Measurements from ENCODE around the gene SEC61A2.
"Not testable (repeated sequence)": the region's sequence is repeated elsewhere in the genome, so short reads cannot be mapped to it uniquely, and the experiment has no call there.

SEC61A2 gene

DNA sequence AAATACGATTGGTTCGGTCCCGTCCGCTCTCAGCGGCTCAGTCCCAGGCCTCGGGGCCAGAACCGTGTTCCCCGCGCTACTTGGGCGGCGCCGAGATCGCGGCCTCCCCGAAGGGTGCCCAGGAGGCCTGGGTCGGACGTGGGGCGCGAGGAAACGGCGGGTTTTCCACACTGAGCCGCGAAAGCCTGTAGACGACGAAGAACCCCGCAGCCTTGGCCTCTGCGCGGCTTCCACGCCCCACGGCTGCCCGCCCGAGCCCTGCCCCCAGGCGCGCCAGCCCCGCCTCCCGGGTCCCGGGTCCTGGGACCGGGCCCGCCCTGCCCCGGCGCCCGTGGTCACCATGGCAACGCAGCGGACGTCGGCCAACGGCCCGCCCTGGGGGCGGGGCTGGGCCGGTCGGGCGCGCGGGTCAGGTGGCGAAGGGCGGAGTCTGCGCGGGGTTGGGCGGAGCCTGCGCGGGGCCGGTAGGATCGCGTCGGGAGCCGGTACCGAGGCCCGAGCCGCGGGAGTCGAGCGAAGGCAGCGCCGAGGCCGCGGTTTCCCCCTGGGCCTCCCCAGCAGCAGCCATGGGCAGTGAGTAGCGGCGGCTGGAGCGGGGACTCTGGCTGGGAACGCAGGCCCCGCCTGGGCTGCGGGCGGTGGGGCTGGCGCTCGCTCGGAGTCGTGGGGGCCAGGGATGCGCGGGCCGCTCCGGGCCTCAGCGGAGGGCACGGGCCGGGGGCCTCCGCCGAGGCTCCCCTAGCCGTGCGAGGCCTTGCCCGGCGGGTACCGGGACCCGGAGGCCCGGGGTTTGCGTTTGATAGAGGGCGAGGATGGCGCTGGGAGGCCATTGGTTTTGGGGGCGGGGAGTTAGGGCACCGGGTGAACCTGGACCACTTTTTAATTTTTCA lies at the start of gene SEC61A2:
Gene SEC61A2 (plus strand): TSS at position 456 of the 890 bp plus-strand sequence. CDS start 111 bp downstream, at position 567.
- DNase-seq: peak; percentile 30

- DNase-seq: no peak
Observed at GRCh38 chr10:12081470-12081869, 48.0 kb upstream of the SEC61A2 start.

DNA sequence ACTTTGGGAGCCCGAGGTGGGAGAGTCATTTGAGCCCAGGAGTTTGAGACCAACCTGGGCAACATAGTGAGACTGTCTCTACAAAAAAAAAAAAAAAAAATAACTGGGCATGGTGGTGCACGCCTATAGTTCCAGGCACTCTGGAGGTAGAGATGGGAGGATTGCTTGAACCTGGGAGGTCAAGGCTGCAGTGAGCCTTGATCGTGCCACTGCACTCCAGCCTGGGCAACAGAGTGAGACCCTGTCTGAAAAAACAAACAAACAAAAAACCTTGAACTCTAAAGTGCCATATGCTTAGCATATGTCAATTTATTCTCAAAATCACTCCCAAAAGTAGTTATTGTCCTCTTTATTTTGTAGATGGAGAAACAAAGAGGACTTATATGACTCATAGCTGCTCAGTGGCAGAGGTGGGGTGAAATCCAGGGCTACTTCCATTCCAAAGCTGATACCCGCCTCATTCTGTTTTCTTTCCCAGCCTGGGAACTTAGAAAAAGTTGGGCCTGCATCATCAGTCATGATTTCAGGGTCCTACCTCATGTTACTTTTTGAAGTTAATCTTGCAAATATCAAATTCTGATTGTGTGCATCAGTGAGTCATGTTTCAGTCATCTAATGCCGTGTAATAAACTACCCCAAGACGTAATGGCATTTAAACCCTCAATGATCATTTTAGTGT lies 47.5 kb upstream of the SEC61A2 start:
- no peak for DNase-seq

DNA sequence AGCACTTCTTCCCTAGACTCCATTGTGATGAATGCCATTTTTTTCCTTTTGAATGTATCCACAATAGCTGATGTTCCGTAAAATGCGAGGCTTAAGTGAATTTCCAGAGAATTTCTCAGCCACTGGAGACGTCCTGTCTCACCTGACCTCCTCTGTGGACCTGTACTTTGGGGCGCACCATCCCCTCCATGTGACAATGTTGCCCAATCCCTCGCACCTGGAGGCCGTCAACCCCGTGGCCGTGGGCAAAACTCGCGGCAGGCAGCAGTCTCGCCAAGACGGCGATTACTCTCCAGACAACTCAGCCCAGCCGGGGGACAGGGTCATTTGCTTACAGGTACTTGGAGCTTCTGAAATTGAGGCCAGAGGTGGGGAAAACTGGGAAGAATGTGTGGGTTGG lies 40.6 kb upstream of the SEC61A2 start:
- DNase-seq: no peak

GRCh38 chr10:12091421-12091820 lies 38.1 kb upstream of the SEC61A2 start:
- no peak for DNase-seq

DNA sequence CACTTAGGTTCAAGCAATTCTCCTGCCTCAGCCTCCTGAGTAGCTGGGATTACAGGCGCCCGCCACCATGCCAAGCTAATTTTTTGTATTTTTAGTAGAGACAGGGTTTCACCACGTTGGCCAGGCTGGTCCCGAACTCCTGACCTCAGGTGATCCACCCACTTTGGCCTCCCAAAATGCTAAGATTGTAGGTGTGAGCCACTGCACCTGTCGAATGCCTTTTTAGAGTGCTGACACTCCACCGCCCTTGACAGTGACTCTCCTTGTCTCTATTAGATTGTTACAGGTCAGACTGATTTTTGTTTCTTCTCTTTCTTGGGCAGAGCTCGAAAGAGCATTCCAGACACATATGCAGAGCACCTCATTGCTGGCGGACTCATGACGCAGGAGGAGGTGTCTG lies 32.1 kb upstream of the SEC61A2 start:
- not testable (repeated sequence) for DNase-seq

DNA sequence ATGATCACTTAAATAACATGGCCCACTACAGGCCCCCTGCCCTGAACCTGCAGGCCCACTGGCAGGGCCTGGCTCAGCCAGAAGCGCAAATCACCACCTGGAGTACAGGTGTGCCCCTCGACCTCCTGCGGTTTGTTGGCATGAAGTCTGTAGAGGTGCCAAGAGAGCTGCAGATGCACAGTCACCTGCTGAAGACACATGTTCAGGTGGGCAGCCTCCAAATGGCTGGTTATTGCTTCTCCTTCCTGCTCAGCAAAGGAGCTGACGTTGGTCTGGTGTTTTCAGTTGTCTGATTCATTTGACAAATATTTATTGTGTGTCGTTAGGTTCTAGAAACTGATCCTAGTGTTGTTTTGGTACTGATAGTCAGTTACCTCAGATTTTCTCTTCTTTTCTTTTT lies 31.7 kb upstream of the SEC61A2 start:
- no peak for DNase-seq

DNA sequence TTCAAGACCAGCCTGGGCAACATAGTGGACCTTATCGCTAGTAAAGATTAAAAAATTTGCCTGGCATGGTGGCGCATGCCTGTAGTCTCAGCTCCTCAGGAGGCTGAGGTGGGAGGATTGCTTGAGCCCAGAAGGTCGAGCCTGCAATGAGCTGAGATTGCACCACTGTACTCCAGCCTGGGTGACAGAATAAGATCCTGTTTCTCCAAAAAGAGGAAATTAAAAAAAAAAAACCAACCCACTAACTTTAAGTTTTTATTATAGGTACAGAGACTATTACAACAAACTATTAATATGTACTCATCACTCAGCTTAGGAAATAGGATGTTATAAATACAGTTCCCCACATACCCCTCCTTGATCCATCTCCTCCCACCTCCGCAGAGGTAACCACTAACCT lies 30.5 kb upstream of the SEC61A2 start:
- DNase-seq: no peak

- no peak for DNase-seq
Observed at GRCh38 chr10:12103802-12104201, 25.7 kb upstream of the SEC61A2 start.

GRCh38 chr10:12107781-12108180 lies 21.7 kb upstream of the SEC61A2 start:
- no peak for DNase-seq

- no peak for DNase-seq
Observed at GRCh38 chr10:12109286-12109685, 20.2 kb upstream of the SEC61A2 start.

- no peak for DNase-seq
Observed at GRCh38 chr10:12111528-12111927, 17.9 kb upstream of the SEC61A2 start.

GRCh38 chr10:12113627-12114026 lies 15.8 kb upstream of the SEC61A2 start:
- DNase-seq: no peak

- DNase-seq: no peak
Observed at GRCh38 chr10:12121673-12122072, 7.8 kb upstream of the SEC61A2 start.

DNA sequence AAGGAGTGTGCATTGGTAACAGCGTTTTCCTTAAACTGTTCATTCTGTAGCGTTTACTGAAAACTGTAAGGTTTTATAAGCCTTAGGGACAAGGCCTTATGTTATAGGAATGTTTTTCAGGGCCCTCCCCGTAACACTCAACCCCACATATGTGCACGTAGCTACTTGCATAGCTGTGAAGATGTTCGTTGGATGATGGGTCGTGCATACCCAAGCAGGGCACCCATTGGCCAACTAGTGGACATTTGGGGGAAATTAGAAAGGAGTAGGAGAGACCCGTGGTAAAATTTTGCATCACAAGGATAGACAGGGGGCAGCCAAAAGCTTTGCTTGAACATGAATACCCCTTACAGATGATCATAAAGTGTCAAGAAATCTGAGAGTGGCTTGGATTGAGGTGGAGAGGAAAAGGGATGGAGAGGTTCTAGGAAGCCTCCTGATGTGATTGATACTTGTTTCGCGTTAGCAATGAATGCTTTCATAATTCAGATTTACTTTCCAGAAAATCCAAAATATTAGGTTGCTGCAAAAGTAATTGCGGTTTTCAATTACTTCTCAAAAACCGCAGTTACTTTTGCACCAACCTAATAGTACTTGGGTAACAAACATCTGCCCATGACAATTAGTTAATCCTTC lies 878 bp downstream of the SEC61A2 start:
- peak; percentile 27 for DNase-seq

- no peak for DNase-seq
Observed at GRCh38 chr10:12135631-12136030, 6.2 kb downstream of the SEC61A2 start.

- no peak for DNase-seq
Observed at GRCh38 chr10:12140038-12140437, 10.6 kb downstream of the SEC61A2 start.

GRCh38 chr10:12144538-12144937 lies 15.1 kb downstream of the SEC61A2 start:
- DNase-seq: no peak

DNA sequence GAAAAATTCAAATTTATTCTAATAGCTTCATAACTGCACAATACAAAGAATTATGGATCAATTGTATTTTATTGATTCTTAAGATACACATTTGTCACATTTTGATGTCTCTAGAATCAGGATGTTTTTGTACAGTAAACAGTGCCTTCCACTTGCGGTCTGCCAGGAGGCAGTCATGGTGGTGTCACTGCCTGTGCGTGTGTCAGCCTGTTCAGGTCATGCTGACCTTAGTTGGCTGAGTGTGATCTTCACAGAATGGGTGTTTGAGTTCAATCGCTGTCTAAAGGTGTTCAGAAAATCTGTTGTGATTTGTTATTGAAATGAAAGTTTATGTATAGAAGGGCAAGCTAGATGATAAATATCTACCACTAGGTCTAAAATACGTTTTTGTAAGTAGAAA lies 20.7 kb downstream of the SEC61A2 start:
- no peak for DNase-seq

- DNase-seq: no peak
Observed at GRCh38 chr10:12154516-12154915, 25.0 kb downstream of the SEC61A2 start.

DNA sequence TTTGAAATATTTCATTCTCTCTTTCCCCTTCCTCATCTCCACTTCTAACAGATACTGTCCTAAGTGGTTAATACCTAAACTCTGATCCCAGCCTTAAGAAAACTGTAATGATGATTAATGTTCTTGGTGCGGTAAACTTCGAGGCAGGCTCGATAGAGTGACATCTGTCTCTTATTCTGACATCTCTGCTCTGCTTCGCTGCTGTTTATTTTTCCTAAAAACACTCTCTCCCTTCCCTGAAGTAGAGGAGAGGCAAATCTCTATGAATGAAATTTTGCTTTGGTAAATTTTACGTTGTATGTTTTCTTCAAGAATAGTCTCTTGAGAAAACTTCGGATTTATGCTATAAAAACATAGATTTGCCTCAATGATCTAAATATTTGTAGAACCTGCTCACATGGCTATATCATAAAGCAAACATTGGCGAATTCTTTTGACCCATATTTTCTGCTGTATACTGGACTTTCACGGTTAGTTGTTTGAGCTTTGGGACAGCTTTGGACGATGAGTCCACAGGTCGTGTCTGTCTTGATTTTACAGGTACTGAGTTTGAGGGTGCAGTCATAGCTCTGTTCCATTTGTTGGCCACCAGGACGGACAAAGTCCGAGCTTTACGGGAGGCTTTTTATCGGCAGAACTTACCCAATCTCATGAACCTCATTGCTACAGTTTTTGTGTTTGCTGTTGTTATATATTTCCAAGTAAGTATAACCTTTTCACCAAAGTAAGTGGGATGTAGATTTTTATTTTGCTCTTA lies 27.1 kb downstream of the SEC61A2 start:
- DNase-seq: no peak

DNA sequence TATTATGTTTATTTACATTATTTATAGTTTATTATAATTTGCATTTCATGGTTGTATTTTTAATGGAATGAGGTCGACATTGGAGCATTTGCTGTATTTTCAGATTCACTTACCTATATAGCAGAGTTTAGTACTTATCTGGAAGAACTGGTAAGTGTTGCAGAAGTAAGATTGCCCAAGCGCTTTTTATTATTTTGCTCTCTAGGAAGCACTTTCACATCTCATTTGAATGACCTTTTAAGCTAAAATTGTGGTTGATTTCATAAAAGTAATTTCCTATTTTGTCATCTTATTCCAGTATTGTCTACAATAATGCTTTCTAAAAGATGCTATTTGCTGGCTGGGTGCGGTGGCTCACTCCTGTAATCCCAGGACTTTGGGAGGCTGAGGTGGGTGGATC lies 28.6 kb downstream of the SEC61A2 start:
- DNase-seq: no peak

- DNase-seq: no peak
Observed at GRCh38 chr10:12160664-12161063, 31.2 kb downstream of the SEC61A2 start.
